Cerebellar nuclear complex (tissue), 1 donor: ENCODE results near the gene MYMK.

ENCODE experiments used
- DNase-seq, 2 experiments: peaks; one replicate each; lab custom pipeline; 2025; lab: John Stamatoyannopoulos, UW

Gene MYMK

GRCh38 chr9:133505186-133505830, 19.5 kb downstream of the MYMK start:
- no peak for DNase-seq

- no peak for DNase-seq
Observed at GRCh38 chr9:133502112-133502511, 22.6 kb downstream of the MYMK start.

- no peak for DNase-seq
Observed at GRCh38 chr9:133499892-133500270, 24.9 kb downstream of the MYMK start.

GRCh38 chr9:133499132-133499891, 25.4 kb downstream of the MYMK start:
- no peak for DNase-seq

- no peak for DNase-seq
Observed at GRCh38 chr9:133496861-133497842, 27.6 kb downstream of the MYMK start.

GRCh38 chr9:133495327-133496293, 29.1 kb downstream of the MYMK start:
- no peak for DNase-seq

GRCh38 chr9:133494636-133495326, 30.0 kb downstream of the MYMK start:
- DNase-seq: no peak

GRCh38 chr9:133493845-133494540, 30.8 kb downstream of the MYMK start:
- DNase-seq: no peak

- no peak for DNase-seq
Observed at GRCh38 chr9:133493428-133493827, 31.3 kb downstream of the MYMK start.

- no peak for DNase-seq
Observed at GRCh38 chr9:133492061-133493021, 32.4 kb downstream of the MYMK start.

GRCh38 chr9:133491656-133491925, 33.2 kb downstream of the MYMK start:
- no peak for DNase-seq

- no peak for DNase-seq
Observed at GRCh38 chr9:133490865-133491655, 33.7 kb downstream of the MYMK start.

GRCh38 chr9:133490201-133490681, 34.5 kb downstream of the MYMK start:
- DNase-seq: no peak

GRCh38 chr9:133489253-133490190, 35.2 kb downstream of the MYMK start:
- no peak for DNase-seq

- DNase-seq: no peak
Observed at GRCh38 chr9:133488686-133489252, 36.0 kb downstream of the MYMK start.

- DNase-seq: no peak
Observed at GRCh38 chr9:133487331-133487725, 37.4 kb downstream of the MYMK start.
